NCI-H2227 treated with DMSO at 0.1 percent for 48 hours (cell line): ENCODE data around the gene IL6R.

Source experiments
- DNase-seq: peaks from one replicate; lab custom pipeline; 2025; lab: John Stamatoyannopoulos, UW

IL6R gene

GRCh38 chr1:154517661-154518060 lies 112.5 kb downstream of the IL6R start:
- no peak for DNase-seq
